ENCODE results near the gene SH3BP1.

SH3BP1 gene

GRCh38 chr22:37633625-37634416 lies 5.6 kb upstream of the SH3BP1 start:
- DNase-seq: peak; percentile 93 to 96 (median 95)

GRCh38 chr22:37634417-37634924 lies 5.0 kb upstream of the SH3BP1 start:
- no peak for DNase-seq

- DNase-seq: no peak
These were observed 4.3 kb upstream of the SH3BP1 start for GRCh38 chr22:37635157-37635556.

GRCh38 chr22:37636186-37636948 lies 3.1 kb upstream of the SH3BP1 start:
- DNase-seq: peak; percentile 46 to 60 (median 53)

- no peak for DNase-seq
These were observed 2.6 kb upstream of the SH3BP1 start for GRCh38 chr22:37636949-37637273.

GRCh38 chr22:37638391-37639069 lies 939 bp upstream of the SH3BP1 start:
- peak in 1 of 3 donors; percentile 25 for DNase-seq

GRCh38 chr22:37639771-37640590 lies 512 bp downstream of the SH3BP1 start:
- DNase-seq: peak; percentile 55 to 73 (median 62)

- DNase-seq: peak in 2 of 3 donors; percentile 41 to 56
These were observed 1.4 kb downstream of the SH3BP1 start for GRCh38 chr22:37640591-37641560.

GRCh38 chr22:37641561-37641949 lies 2.1 kb downstream of the SH3BP1 start:
- no peak for DNase-seq

- DNase-seq: peak; percentile 82 to 92 (median 91)
These were observed 3.9 kb downstream of the SH3BP1 start for GRCh38 chr22:37643225-37643847.

- DNase-seq: no peak
These were observed 7.8 kb downstream of the SH3BP1 start for GRCh38 chr22:37647317-37647716.

GRCh38 chr22:37647928-37648327 lies 8.5 kb downstream of the SH3BP1 start:
- DNase-seq: no peak

- no peak for DNase-seq
These were observed 11.1 kb downstream of the SH3BP1 start for GRCh38 chr22:37650463-37651136.

- no peak for DNase-seq
These were observed 15.2 kb downstream of the SH3BP1 start for GRCh38 chr22:37654563-37655251.

GRCh38 chr22:37655252-37655563 lies 15.7 kb downstream of the SH3BP1 start:
- no peak for DNase-seq

GRCh38 chr22:37656583-37656982 lies 17.1 kb downstream of the SH3BP1 start:
- peak in 1 of 3 donors; percentile 16 for DNase-seq

- DNase-seq: no peak
These were observed 18.2 kb downstream of the SH3BP1 start for GRCh38 chr22:37657590-37658132.

GRCh38 chr22:37658133-37659065 lies 18.9 kb downstream of the SH3BP1 start, which contains the start of gene PDXP:
Gene PDXP (plus strand): TSS chr22:37658723. CDS start chr22:37658783, 60 bp downstream.
- DNase-seq: peak; percentile 99 to 100 (median 99)
